HL-60 (cell line): ENCODE data around the gene TMPO.

ENCODE experiments used
- DNase-seq, 2 experiments: peaks; one replicate each; pipeline ENCODE4 v3.0.0-alpha.2; 2010 to 2020; ENCODE audit warnings: low read depth in 1 of 2, low spot score in 1 of 2
- H3K27ac ChIP-seq: fragments of 250-450 bp; sonication (Bioruptor Pico); replicated peaks from 2 replicates; pipeline ENCODE4 v1.5.1; 2020; ENCODE audit warnings: mild to moderate bottlenecking, moderate library complexity
- H3K27me3 ChIP-seq: fragments of 250-450 bp; sonication (Bioruptor Pico); 2 replicates; pipeline ENCODE4 v1.5.1; 2021; ENCODE audit warnings: mild to moderate bottlenecking, moderate library complexity; ENCODE audit not compliant: insufficient read depth, poor library complexity, severe bottlenecking
- H3K4me3 ChIP-seq: replicated peaks from 2 replicates; pipeline ENCODE4 v1.5.1; 2011; ENCODE audit warnings: mild to moderate bottlenecking, control low read depth, low read length; ENCODE audit not compliant: insufficient read depth
- GABPA ChIP-seq: IDR thresholded peaks from 2 replicates; pipeline ENCODE4 v1.6.1; 2012; ENCODE audit warnings: low read depth
- POLR2AphosphoS5 ChIP-seq: IDR thresholded peaks from 2 replicates; pipeline ENCODE4 v1.6.1; 2012; ENCODE audit warnings: low read depth
- SPI1 ChIP-seq: IDR thresholded peaks from 2 replicates; pipeline ENCODE4 v1.6.1; 2012; ENCODE audit warnings: low read depth, mild to moderate bottlenecking, borderline replicate concordance
- TF ChIP-seq, protein P1 (sequence below): IDR thresholded peaks from one replicate; pipeline ENCODE4 v1.5.1; 2011; ENCODE audit warnings: low read length, control low read depth, inconsistent platforms; ENCODE audit not compliant: insufficient read depth
- TF ChIP-seq, protein P2 (sequence below): IDR thresholded peaks from 2 replicates; pipeline ENCODE4 v1.6.1; 2012; ENCODE audit warnings: low read depth; ENCODE audit not compliant: insufficient replicate concordance

Gene TMPO

DNA sequence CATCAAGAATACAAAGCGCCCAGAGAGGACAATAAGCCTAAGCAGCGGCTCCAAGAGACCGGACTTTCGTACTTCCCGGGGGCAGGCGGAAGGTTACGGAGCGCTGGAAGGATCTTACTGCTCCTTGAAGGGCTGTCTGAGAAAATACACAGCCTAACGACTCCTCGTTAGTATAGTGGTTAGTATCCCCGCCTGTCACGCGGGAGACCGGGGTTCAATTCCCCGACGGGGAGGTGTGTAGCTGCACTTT, 12.1 kb upstream of the TMPO start:
- peak; percentile 83 to 89 for DNase-seq
- Histone ChIP-seq H3K4me3 (peak overlapping the region; percentile 56), H3K27me3 (no peaks in the 10 kb centered on the region), H3K27ac (peak overlapping the region; percentile 96)
- TF ChIP-seq, protein P1, sequence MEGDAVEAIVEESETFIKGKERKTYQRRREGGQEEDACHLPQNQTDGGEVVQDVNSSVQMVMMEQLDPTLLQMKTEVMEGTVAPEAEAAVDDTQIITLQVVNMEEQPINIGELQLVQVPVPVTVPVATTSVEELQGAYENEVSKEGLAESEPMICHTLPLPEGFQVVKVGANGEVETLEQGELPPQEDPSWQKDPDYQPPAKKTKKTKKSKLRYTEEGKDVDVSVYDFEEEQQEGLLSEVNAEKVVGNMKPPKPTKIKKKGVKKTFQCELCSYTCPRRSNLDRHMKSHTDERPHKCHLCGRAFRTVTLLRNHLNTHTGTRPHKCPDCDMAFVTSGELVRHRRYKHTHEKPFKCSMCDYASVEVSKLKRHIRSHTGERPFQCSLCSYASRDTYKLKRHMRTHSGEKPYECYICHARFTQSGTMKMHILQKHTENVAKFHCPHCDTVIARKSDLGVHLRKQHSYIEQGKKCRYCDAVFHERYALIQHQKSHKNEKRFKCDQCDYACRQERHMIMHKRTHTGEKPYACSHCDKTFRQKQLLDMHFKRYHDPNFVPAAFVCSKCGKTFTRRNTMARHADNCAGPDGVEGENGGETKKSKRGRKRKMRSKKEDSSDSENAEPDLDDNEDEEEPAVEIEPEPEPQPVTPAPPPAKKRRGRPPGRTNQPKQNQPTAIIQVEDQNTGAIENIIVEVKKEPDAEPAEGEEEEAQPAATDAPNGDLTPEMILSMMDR: no peak
- TF ChIP-seq, protein P2, sequence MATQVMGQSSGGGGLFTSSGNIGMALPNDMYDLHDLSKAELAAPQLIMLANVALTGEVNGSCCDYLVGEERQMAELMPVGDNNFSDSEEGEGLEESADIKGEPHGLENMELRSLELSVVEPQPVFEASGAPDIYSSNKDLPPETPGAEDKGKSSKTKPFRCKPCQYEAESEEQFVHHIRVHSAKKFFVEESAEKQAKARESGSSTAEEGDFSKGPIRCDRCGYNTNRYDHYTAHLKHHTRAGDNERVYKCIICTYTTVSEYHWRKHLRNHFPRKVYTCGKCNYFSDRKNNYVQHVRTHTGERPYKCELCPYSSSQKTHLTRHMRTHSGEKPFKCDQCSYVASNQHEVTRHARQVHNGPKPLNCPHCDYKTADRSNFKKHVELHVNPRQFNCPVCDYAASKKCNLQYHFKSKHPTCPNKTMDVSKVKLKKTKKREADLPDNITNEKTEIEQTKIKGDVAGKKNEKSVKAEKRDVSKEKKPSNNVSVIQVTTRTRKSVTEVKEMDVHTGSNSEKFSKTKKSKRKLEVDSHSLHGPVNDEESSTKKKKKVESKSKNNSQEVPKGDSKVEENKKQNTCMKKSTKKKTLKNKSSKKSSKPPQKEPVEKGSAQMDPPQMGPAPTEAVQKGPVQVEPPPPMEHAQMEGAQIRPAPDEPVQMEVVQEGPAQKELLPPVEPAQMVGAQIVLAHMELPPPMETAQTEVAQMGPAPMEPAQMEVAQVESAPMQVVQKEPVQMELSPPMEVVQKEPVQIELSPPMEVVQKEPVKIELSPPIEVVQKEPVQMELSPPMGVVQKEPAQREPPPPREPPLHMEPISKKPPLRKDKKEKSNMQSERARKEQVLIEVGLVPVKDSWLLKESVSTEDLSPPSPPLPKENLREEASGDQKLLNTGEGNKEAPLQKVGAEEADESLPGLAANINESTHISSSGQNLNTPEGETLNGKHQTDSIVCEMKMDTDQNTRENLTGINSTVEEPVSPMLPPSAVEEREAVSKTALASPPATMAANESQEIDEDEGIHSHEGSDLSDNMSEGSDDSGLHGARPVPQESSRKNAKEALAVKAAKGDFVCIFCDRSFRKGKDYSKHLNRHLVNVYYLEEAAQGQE: no peak
- TF ChIP-seq SPI1: no peak
- no peak for TF ChIP-seq GABPA
- TF ChIP-seq POLR2AphosphoS5: no peak

DNA sequence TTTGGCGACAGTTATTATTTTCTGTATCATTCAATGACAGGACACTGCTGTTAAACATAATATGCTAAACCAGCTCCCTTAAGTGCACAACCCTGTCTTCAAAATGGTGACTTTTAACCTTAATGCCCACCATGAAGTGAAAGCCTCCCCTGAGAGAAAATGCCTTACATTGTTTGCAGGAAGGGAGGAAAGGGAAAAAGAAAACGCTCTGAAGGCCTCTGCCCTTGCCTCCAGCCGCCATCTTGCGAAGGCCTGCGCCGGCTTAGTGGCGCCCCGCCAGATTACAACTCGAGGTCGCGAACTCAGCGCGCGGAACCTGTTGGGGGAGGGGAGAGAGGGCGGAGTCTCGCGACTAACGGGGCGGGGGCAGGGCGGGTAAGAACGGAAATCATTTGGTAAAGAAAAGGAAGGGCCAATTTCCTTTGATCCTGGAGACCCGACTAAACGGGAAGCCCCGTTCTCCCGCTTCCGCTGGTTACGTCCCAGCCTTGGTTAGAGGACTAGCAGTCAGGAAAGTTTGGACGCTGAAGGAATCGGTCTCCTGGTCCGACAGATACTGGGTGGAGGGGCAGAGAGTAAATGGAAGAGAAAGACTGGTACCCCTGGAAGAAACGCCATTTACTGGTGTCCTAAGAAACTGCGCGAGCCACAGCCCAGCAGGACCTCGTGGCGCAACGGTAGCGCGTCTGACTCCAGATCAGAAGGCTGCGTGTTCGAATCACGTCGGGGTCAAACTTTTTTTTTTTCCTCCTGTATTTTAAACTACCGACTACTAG, 11.6 kb upstream of the TMPO start:
- peak overlapping the region; percentile 96 for H3K27ac ChIP-seq
- DNase-seq: peak; percentile 94 to 95
- TF ChIP-seq POLR2AphosphoS5 (peak; percentile 90), GABPA (peak; percentile 18; the same call in 1 of the 2 replicates), SPI1 (peak; percentile 48; the same call in 1 of the 2 replicates)
- TF ChIP-seq, protein P2: peak; percentile 68
- TF ChIP-seq, protein P1: no peak

DNA sequence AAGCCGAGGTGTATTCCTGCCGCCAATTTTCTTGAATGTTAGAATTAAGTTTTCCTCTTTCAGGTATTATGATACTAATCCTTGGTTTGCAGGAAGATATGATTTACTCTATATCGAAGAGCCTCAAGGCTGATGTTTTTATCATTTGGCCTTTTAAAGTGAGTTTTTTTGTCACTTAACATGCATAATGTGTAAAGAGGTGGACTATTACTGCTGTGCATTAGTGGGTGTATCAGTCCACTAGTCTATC, 11.1 kb upstream of the TMPO start:
- DNase-seq: no peak
- TF ChIP-seq, protein P2: no peak
- TF ChIP-seq, protein P1: no peak
- TF ChIP-seq GABPA: no peak
- no peak for TF ChIP-seq SPI1
- no peak for TF ChIP-seq POLR2AphosphoS5
- H3K4me3 ChIP-seq: peak overlapping the region; percentile 37
- H3K27ac ChIP-seq: peak overlapping the region; percentile 96
- H3K27me3 ChIP-seq: no peaks in the 10 kb centered on the region

More for the DNA sequence above, 11.6 kb upstream of the TMPO start:
- H3K27me3 ChIP-seq: no peaks in the 10 kb centered on the region
- peak overlapping the region; percentile 37 for H3K4me3 ChIP-seq
